ENCODE measurements around the gene CASK. TPM values are rescaled to one million over a fixed set of nuclear protein-coding genes. Genes with fewer than 3 reads are reported as not detected.

Gene CASK
- total and polyA plus RNA-seq, 2 of the 13 experiments (the other 11 are each of a cell fraction or from before 2014, with no cell fraction given), result 14.5 to 16.0 TPM

DNA sequence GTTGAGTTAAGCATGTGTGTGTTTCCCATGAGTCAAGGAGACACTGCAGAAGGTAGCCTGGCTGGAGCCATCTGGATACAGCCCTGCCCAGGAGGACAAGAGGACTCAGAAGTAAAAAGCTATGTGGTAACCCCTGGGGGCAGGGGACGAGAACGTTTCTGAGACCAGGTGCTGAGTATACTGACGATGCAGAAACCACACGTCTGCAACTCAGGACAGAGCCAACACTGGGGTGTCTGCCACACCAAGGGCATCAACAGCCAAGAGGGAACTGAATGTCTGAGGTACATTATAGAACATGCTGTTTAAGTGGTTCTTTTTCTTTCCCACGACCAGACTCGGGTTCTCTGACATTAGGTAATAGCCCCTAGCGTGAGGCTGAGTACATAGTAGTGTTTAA, 328.7 kb downstream of the CASK start:
- ATAC-seq (no peak), DNase-seq (ENCODE audit: low spot score) (no peak), FAIRE-seq (no peak)
- no peaks in the 10 kb centered on the region for H3K79me2 ChIP-seq (ENCODE audit: insufficient read depth, low read length)
- TF ChIP-seq MTA3 (CRISPR knock-in tag; IDR thresholded peaks at IDR 0.05), result no peak
- TF ChIP-seq MXD4 (CRISPR knock-in tag; IDR thresholded peaks at IDR 0.05), result no peak
- TF ChIP-seq, protein P1, sequence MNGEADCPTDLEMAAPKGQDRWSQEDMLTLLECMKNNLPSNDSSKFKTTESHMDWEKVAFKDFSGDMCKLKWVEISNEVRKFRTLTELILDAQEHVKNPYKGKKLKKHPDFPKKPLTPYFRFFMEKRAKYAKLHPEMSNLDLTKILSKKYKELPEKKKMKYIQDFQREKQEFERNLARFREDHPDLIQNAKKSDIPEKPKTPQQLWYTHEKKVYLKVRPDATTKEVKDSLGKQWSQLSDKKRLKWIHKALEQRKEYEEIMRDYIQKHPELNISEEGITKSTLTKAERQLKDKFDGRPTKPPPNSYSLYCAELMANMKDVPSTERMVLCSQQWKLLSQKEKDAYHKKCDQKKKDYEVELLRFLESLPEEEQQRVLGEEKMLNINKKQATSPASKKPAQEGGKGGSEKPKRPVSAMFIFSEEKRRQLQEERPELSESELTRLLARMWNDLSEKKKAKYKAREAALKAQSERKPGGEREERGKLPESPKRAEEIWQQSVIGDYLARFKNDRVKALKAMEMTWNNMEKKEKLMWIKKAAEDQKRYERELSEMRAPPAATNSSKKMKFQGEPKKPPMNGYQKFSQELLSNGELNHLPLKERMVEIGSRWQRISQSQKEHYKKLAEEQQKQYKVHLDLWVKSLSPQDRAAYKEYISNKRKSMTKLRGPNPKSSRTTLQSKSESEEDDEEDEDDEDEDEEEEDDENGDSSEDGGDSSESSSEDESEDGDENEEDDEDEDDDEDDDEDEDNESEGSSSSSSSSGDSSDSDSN (CRISPR knock-in tag; IDR thresholded peaks at IDR 0.05), result no peak
- TF ChIP-seq ATF7-NPFF (CRISPR knock-in tag; IDR thresholded peaks at IDR 0.05; ENCODE audit: low read depth), result no peak
- TF ChIP-seq, protein P2, sequence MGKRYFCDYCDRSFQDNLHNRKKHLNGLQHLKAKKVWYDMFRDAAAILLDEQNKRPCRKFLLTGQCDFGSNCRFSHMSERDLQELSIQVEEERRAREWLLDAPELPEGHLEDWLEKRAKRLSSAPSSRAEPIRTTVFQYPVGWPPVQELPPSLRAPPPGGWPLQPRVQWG (CRISPR knock-in tag; IDR thresholded peaks at IDR 0.05; ENCODE audit: borderline replicate concordance, low read depth), result no peak
- TF ChIP-seq RNF2 (conservative IDR thresholded peaks at IDR 0.05; ENCODE audit: low read depth), result no peak
- TF ChIP-seq, protein P3, sequence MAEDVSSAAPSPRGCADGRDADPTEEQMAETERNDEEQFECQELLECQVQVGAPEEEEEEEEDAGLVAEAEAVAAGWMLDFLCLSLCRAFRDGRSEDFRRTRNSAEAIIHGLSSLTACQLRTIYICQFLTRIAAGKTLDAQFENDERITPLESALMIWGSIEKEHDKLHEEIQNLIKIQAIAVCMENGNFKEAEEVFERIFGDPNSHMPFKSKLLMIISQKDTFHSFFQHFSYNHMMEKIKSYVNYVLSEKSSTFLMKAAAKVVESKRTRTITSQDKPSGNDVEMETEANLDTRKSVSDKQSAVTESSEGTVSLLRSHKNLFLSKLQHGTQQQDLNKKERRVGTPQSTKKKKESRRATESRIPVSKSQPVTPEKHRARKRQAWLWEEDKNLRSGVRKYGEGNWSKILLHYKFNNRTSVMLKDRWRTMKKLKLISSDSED (CRISPR knock-in tag; IDR thresholded peaks at IDR 0.05), result no peak
- TF ChIP-seq ZFP62 (CRISPR knock-in tag; IDR thresholded peaks at IDR 0.05), result no peak
- no peak for TF ChIP-seq KDM5A (IDR thresholded peaks at IDR 0.05; ENCODE audit: borderline replicate concordance, low read length)
- TF ChIP-seq TOPORS (CRISPR knock-in tag; IDR thresholded peaks at IDR 0.05), result no peak
- no peaks in the 10 kb centered on the region for H3K27me3 ChIP-seq (ENCODE audit: control insufficient read depth in 1 of 2, insufficient read depth in 2 of 2, low read length in 2 of 2)
- POLR2A ChIA-PET, result no interaction called here
- no peak overlapping the region for H3K9ac ChIP-seq (ENCODE audit: insufficient read depth, low read depth, low read length)
- BruUV-seq (replicated peaks), result no TSS peak
- no peak overlapping the region for H3K27ac ChIP-seq (ENCODE audit: extremely low read length, insufficient read depth, low read length)
- no peaks in the 10 kb centered on the region for H3K36me3 ChIP-seq (replicated peaks in 1 of 2; ENCODE audit: control insufficient read depth in 1 of 2, insufficient read depth in 2 of 2, low read length in 2 of 2)
- no peak overlapping the region for H2AFZ ChIP-seq (ENCODE audit: low read length)
- H3K9me3 ChIP-seq (ENCODE audit: low read length), result no peaks in the 10 kb centered on the region
- H3K4me1 ChIP-seq (ENCODE audit: insufficient read depth, low read length), result 0 out of 2 replicates have a peak, but pooled peaks cover 6% of the 10 kb centered on the region
- CTCF ChIA-PET (ENCODE audit: low intra/inter-chr PET ratio, low total read pairs), result no interaction called here
- H3K4me3 ChIP-seq (replicated peaks in 1 of 3; ENCODE audit: insufficient read depth in 1 of 3, low read depth in 2 of 3, low read length in 3 of 3), result no peak overlapping the region
- no peak overlapping the region for H3K4me2 ChIP-seq (ENCODE audit: low read depth, low read length)
- H4K20me1 ChIP-seq (ENCODE audit: insufficient read depth, low read length), result no peaks in the 10 kb centered on the region
- 92% methylated on average over 6 of the region's 7 CpGs for WGBS (ENCODE audit: low lambda C conversion rate)
- in situ Hi-C loops (cut with HindIII; ENCODE audit: extremely low pct_ligation_motif_present, low pct_unique_long_range_greater_than_20kb) (no loop called here), intact Hi-C loops (cut with micrococcal nuclease; ENCODE audit: unreplicated experiment) (no loop called here)

Data from HepG2 (cell line).